Globus pallidus (tissue), 1 donor: Measurements from ENCODE around the gene GNAZ.
A peak's percentile ranks its signal among the peaks of the same experiment; 100 is the strongest.

Experiments
- DNase-seq: peaks from one replicate; pipeline ENCODE4 v3.0.0-alpha.2; 2015; ENCODE audit warnings: low spot score

GNAZ gene

GRCh38 chr22:23076896-23077572, 6.7 kb downstream of the GNAZ start:
- no peak for DNase-seq

GRCh38 chr22:23077627-23078461, 7.5 kb downstream of the GNAZ start:
- DNase-seq: no peak

DNA sequence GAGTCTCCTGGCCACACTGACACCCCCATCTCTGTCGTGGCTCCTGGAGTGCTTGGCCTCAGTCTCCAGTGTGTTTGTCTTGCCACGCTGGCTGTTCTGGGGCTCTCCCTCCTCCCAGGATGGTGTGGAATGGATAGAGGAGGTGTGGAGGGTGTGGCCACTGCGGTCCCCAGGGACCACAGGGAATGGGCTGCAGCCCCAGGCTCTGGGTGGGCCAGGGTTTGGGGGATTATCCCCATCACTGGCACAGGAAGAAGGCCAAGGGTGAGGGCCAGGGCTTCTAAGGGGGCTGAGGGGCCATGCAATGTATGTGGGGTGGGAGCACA, 8.1 kb downstream of the GNAZ start:
- no peak for DNase-seq

GRCh38 chr22:23079240-23079768, 9.0 kb downstream of the GNAZ start:
- no peak for DNase-seq

DNA sequence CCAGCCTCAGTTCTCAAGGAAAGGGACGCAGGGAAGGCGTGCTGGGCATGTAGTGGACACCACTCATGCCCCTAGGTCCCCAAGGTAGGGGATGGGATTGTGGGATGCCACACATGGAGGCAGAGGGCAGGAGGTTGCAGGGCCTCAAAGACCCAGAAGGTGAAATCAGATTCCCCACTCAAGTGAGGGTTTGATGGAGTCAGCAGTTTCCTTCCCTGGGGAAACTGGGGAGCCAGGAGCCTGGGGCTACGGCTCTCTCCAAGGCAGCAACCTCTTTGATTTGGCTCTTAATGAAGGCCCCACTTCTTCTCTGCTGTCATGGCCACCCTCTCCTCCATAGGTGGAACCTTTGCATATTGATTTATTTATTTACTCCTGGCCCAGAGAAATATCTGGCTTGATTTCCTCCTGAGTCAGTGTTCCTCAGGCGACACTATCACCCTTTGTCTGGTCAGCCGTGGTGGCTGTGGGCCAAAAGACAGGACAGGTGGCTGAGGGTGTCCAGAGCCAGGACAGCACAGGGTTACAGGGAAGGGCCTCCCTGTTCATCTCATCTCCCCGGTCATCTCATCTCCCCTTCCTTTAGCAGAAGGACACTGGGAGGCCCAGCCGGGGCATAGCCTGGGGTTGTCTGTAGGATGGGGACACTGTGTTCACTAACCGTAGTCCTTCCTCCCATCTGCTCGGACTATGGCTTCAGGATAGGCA, 9.6 kb downstream of the GNAZ start:
- DNase-seq: no peak

- peak; percentile 65 for DNase-seq
These were observed 10.4 kb downstream of the GNAZ start for GRCh38 chr22:23080613-23081290.

- no peak for DNase-seq
These were observed 12.4 kb downstream of the GNAZ start for GRCh38 chr22:23082534-23083314.

DNA sequence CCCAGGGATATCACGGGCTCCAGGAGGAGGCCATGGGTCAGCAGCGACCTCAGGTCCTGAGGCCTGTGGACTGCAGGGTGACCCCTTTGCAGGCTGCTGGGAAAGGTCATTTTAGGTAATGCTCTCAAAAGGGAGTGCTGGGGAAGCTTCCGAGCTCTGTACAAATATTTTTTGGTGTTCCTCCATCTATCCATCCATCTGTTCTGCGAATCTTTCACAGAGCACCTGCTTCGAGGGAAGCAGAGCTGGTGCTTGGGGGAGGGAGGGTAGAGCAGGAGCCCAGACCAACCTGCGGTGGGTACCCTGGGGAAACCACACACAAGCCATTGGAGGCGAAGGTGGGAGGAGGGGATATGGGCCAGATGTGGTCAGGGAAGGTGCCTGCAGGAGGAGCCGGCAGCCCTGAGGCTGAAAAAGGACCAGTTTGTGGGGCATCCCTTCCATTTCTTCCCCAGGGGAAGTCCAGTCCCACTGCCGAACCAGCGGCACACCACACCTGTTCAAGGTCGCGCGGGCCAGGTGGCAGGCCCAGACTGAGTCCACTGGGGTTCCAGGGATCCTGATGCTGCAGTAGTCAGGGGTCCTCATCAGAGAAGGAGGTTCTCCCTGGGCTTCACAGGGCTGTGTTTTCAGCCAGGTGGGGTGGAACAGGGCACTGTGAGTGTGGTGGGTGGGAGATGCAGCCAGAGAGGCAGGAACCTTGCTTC, 13.1 kb downstream of the GNAZ start:
- DNase-seq: no peak

GRCh38 chr22:23084453-23085350, 14.4 kb downstream of the GNAZ start:
- no peak for DNase-seq

DNA sequence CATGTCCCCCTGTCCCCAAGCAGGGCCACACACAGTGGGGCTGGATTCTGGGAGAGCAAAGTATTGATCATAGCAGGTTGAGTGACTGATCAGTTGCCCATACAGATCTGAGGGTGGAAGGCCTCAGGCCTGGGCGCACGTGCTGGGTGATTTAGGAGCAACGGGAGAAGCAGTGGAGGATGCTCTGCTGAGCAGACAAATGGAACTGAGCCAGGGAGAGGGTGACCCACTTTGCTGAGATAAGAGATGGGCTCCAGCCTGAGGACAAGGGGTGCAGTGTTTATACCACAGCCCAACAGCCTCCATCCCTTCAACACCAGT, 15.0 kb downstream of the GNAZ start:
- no peak for DNase-seq

- DNase-seq: no peak
These were observed 15.5 kb downstream of the GNAZ start for GRCh38 chr22:23085785-23086184.

DNA sequence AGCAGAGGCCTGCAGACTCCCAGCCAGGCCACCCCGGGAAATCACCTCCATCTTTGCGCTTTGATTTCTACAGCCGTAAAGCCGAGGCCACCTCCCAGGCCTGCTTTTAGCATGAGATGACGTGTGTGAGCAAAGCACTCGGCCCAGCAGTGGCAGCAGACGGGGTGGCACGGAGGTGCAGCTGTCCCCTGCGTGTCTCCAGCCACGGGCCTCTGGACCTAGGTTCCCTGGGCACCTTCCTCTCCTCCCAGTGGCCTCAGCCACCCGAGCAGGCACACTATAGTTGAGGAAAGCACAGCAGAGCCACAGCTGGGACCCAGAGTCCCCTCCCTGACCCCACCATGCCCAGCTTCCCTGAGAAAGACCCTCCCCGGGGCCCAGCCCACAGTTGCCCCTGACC, 15.9 kb downstream of the GNAZ start:
- DNase-seq: no peak

DNA sequence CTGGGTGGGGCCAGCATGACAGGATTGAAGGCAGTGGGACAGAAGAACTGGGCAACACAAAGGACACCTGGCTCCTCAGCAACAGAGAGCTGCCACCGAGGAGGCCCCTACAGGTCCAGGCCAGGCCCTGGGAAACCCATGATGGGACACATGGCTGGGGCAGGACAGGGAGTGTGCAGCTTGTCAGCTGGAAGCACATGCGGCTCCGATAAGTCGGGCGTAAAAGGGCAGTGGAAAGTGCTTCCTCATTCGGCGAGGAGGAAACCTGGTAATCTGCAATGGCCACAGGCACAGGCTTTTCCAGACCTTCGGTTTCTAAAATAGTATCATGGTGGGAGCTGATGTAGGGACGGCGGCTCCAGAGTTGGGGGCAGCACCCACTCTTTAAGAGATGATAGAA, 16.5 kb downstream of the GNAZ start:
- no peak for DNase-seq

DNA sequence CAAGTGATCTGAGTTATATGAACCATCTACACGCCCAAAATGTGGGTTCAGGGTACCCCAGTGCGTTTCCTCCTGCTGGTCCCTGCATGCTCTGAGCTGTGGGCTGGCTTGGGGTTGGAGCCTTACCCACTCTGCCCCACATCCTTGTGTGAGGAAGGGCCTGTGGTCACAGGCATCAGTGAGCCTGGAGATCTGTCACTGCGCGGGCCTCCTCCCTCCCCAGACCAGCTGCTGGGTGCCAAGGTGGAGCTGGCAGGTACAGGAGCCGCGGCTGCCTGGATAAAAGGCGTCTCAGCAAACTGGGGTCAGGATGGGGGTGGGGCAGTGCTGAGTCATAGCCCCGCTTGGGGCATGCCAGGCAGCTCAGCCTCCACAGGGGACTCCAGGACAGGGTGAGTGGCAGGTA, 17.9 kb downstream of the GNAZ start:
- DNase-seq: no peak

DNA sequence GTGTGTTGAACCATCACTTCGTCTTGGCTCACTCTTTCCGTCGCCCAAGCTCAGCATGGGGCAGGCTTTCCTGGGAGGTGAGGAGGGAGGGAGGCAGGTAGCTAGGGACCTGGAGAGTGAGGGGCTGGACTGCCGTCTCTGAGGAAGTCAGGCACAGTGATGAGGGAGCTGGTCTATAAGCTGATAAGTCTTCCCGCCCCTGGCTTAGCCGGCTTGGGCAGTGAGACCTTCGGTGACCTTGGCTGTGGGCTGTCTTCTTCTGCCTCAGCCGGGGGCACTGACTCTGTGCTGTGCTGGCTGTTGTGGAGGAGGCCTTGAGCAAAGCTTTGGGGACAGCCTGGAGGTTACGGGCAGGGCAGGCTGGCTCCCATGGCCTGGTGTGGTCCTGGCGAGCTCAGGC, 18.7 kb downstream of the GNAZ start:
- no peak for DNase-seq

DNA sequence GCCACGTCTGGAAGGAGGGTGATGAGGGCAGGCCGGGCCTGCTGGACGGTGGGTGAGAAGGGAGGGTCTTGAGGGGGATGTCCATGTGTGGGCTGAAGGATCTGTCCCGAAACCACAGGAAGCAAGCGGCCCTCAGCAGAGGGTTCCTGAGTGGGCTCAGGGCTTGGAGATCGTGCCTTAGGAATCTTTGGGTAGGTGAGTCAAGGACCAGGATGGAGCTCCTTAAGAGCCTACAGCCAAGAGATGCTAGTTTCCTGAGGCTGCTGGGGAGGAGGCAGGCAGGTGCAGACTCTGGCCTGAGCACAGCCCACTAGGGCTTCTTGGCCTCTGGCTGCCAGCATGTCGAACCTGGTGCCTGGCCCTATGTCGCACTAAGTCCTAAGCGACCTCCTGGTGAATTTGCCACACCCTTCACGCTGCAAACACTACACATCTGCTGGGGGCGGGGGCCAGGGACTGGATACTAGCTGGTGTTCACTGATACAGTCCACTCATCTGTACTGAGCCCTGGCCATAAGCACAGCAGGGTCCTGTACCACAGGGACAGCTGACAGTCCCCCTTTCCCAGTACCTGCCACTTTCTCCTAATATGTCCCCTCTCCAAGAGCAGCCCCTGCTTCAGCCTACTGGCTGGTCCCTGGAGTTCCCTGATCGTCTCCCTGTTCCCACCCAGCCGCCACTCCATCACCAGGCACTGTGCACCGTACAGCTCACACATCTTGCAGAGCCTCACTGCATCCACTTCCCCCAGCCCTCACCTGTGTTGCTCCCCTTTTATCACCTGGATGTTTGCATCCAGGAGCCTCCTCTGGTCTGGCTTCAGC, 19.5 kb downstream of the GNAZ start:
- DNase-seq: no peak

DNA sequence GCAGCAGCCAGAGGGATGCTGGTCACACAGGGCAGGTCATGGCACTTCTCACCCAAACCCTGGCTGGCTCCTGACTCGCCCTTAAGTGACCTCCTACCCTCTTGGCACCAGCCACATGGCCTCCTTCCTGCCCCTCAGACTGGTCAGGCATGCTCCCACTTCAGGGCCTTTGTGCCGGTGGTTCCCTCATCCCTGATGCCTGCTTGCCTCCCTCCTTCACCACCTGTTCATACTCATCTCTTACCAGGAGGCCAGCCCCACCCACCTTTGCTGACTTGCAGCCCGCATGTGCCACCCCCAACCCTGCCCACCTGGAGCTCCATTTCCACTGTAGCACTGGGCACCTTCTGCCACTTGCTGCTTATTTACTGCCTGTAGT, 20.1 kb downstream of the GNAZ start:
- no peak for DNase-seq

DNA sequence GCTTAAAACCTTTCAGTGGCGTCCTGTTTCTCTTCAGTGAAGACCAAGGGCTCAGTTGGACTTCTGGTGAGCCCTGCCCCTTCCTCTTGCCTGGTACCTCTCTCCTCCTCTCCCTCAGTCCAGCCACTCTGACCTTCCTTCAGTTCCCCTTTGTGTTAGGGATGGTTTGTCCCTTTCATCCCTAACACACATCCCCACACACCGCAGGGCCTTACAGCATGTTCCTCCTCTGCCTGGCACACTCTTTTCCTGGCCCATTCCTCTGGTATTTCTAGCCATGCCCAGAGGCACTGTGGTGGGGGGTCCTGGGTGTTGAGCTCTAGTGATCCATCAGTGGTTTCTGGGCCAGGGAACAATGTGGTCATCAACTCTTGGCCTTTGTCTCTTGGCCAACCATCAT, 21.4 kb downstream of the GNAZ start:
- DNase-seq: no peak
